Activated CD4-positive, alpha-beta memory T cell treated with anti-CD3 and anti-CD28 coated beads, Interleukin-2, amount 10 ng/mL, durations not matched to agents 7 days and 5 days (primary cell): Measurements from ENCODE around the gene SLC39A8. TPM values are rescaled to one million over a fixed set of nuclear protein-coding genes. Genes with fewer than 3 reads are reported as not detected.

ENCODE experiments used
- CTCF ChIA-PET: fragments of 350-600 bp; sonication (Branson Sonifier 250); formaldehyde crosslinking; loops from one replicate; lab custom pipeline; 2021; ENCODE audit warnings: antibody characterized with exemption, inconsistent platforms; lab: Charles Lee
- POLR2A ChIA-PET: fragments of 350-600 bp; sonication (Branson Sonifier 250); formaldehyde crosslinking; loops from one replicate; lab custom pipeline; 2021; ENCODE audit warnings: antibody characterized with exemption; lab: Charles Lee
- DNase-seq: peaks from one replicate; pipeline ENCODE4 v3.0.0-alpha.2; 2020
- H3K27ac Mint-ChIP-seq: one replicate; pipeline ENCODE4 v1.8.0; 2021; ENCODE audit warnings: mild to moderate bottlenecking, mixed read lengths
- H3K27me3 Mint-ChIP-seq: one replicate; pipeline ENCODE4 v1.8.0; 2021; ENCODE audit warnings: mixed read lengths
- H3K36me3 Mint-ChIP-seq: one replicate; pipeline ENCODE4 v1.8.0; 2021; ENCODE audit warnings: low read depth, mixed read lengths
- H3K4me1 Mint-ChIP-seq: one replicate; pipeline ENCODE4 v1.8.0; 2021; ENCODE audit warnings: mixed read lengths
- H3K4me3 Mint-ChIP-seq: one replicate; pipeline ENCODE4 v1.8.0; 2021; ENCODE audit warnings: mild to moderate bottlenecking, mixed read lengths
- H3K9me3 Mint-ChIP-seq: one replicate; pipeline ENCODE4 v1.8.0; 2021; ENCODE audit warnings: mixed read lengths
- total RNA-seq, 2 experiments: library from RNA; stranded (reverse); gene quantifications; one replicate each; pipeline ENCODE4 v1.2.3, GENCODE V29; 2021

Gene SLC39A8
- total RNA-seq, 2 experiments from 2014 or later: 101 to 103 TPM

- DNase-seq: no peak
- H3K4me3 Mint-ChIP-seq: no peak overlapping the region
- H3K4me1 Mint-ChIP-seq: peaks cover 10% of the 10 kb centered on the region
- no peaks in the 10 kb centered on the region for H3K27me3 Mint-ChIP-seq
- ChIA-PET CTCF (no interaction called here), POLR2A (no interaction called here)
- H3K9me3 Mint-ChIP-seq: no peaks in the 10 kb centered on the region
- H3K27ac Mint-ChIP-seq: no peak overlapping the region
- peaks cover 57% of the 10 kb centered on the region for H3K36me3 Mint-ChIP-seq
These were observed 32.9 kb downstream of the SLC39A8 start for GRCh38 chr4:102312417-102312816.

- ChIA-PET CTCF (interaction anchor here (2.6 kb wide), 1 partner anchor 12 kb away, joined by 9 read pairs; no protein-coding TSS in a partner anchor), POLR2A (no interaction called here)
- H3K27ac Mint-ChIP-seq: no peak overlapping the region
- H3K27me3 Mint-ChIP-seq: no peaks in the 10 kb centered on the region
- peaks cover 10% of the 10 kb centered on the region for H3K4me1 Mint-ChIP-seq
- DNase-seq: no peak
- no peaks in the 10 kb centered on the region for H3K9me3 Mint-ChIP-seq
- no peak overlapping the region for H3K4me3 Mint-ChIP-seq
- H3K36me3 Mint-ChIP-seq: peaks cover 52% of the 10 kb centered on the region
These were observed 33.4 kb downstream of the SLC39A8 start for GRCh38 chr4:102311912-102312311.

- no peaks in the 10 kb centered on the region for H3K9me3 Mint-ChIP-seq
These were observed 33.9 kb downstream of the SLC39A8 start for GRCh38 chr4:102311407-102311806.

GRCh38 chr4:102308032-102308799 is 37.1 kb downstream of the SLC39A8 start:
- Mint-ChIP-seq H3K27me3 (no peaks in the 10 kb centered on the region), H3K4me1 (peaks cover 12% of the 10 kb centered on the region), H3K36me3 (peaks cover 51% of the 10 kb centered on the region), H3K27ac (no peak overlapping the region), H3K4me3 (no peak overlapping the region), H3K9me3 (no peaks in the 10 kb centered on the region)
- ChIA-PET CTCF (interaction anchor here (0.6 to 1.3 kb wide), 3 partner anchors 8 to 975 kb away, joined by 3 to 10 read pairs (median 4); no protein-coding TSS in a partner anchor), POLR2A (no interaction called here)
- DNase-seq: no peak

More at GRCh38 chr4:102311407-102311806, 33.9 kb downstream of the SLC39A8 start:
- Mint-ChIP-seq H3K4me1 (peaks cover 12% of the 10 kb centered on the region), H3K36me3 (peaks cover 52% of the 10 kb centered on the region), H3K27ac (no peak overlapping the region), H3K27me3 (no peaks in the 10 kb centered on the region), H3K4me3 (no peak overlapping the region)
- DNase-seq: no peak
- ChIA-PET POLR2A (no interaction called here), CTCF (interaction anchor here (2.6 kb wide), 1 partner anchor 12 kb away, joined by 9 read pairs; no protein-coding TSS in a partner anchor)

GRCh38 chr4:102305666-102306065 is 39.6 kb downstream of the SLC39A8 start:
- Mint-ChIP-seq H3K27ac (no peak overlapping the region), H3K4me1 (peaks cover 12% of the 10 kb centered on the region), H3K9me3 (no peaks in the 10 kb centered on the region), H3K27me3 (no peaks in the 10 kb centered on the region), H3K4me3 (no peak overlapping the region), H3K36me3 (peaks cover 51% of the 10 kb centered on the region)
- ChIA-PET POLR2A (no interaction called here), CTCF (no interaction called here)
- DNase-seq: no peak

GRCh38 chr4:102302762-102303161 is 42.5 kb downstream of the SLC39A8 start:
- ChIA-PET CTCF (interaction anchor here (1.3 kb wide), 1 partner anchor 38 kb away, joined by 3 read pairs; no protein-coding TSS in a partner anchor), POLR2A (no interaction called here)
- Mint-ChIP-seq H3K27ac (no peak overlapping the region), H3K4me3 (no peak overlapping the region), H3K4me1 (peaks cover 4% of the 10 kb centered on the region), H3K27me3 (no peaks in the 10 kb centered on the region), H3K36me3 (peaks cover 36% of the 10 kb centered on the region), H3K9me3 (no peaks in the 10 kb centered on the region)
- no peak for DNase-seq

GRCh38 chr4:102301167-102301566 is 44.1 kb downstream of the SLC39A8 start:
- Mint-ChIP-seq H3K36me3 (peaks cover 47% of the 10 kb centered on the region), H3K4me1 (peaks cover 1% of the 10 kb centered on the region), H3K27ac (no peak overlapping the region), H3K9me3 (no peaks in the 10 kb centered on the region), H3K27me3 (no peaks in the 10 kb centered on the region), H3K4me3 (no peak overlapping the region)
- ChIA-PET POLR2A (interaction anchor here (1.4 kb wide), 1 partner anchor 44 kb away, joined by 4 read pairs; the partner anchor contains the start of gene SLC39A8), CTCF (interaction anchor here (0.8 to 1.3 kb wide), 3 partner anchors 9 to 40 kb away, joined by 3 to 4 read pairs (median 3); no protein-coding TSS in a partner anchor)
- DNase-seq: no peak

- Mint-ChIP-seq H3K4me3 (no peak overlapping the region), H3K4me1 (peaks cover 1% of the 10 kb centered on the region), H3K9me3 (no peaks in the 10 kb centered on the region), H3K27me3 (no peaks in the 10 kb centered on the region), H3K36me3 (peaks cover 43% of the 10 kb centered on the region), H3K27ac (no peak overlapping the region)
- ChIA-PET POLR2A (interaction anchor here (0.9 to 1.0 kb wide), 2 partner anchors 39 to 131 kb away, joined by 3 read pairs; no protein-coding TSS in a partner anchor), CTCF (interaction anchor here (0.5 to 1.6 kb wide), 10 partner anchors 9 to 1680 kb away, joined by 3 to 9 read pairs (median 4); no protein-coding TSS in a partner anchor)
- DNase-seq: peak; percentile 33
These were observed 45.8 kb downstream of the SLC39A8 start for GRCh38 chr4:102299354-102300107.

- peaks cover 43% of the 10 kb centered on the region for H3K36me3 Mint-ChIP-seq
- no peak overlapping the region for H3K27ac Mint-ChIP-seq
- no peak overlapping the region for H3K4me3 Mint-ChIP-seq
- ChIA-PET CTCF (no interaction called here), POLR2A (no interaction called here)
- no peaks in the 10 kb centered on the region for H3K27me3 Mint-ChIP-seq
- DNase-seq: no peak
- peaks cover 1% of the 10 kb centered on the region for H3K4me1 Mint-ChIP-seq
- no peaks in the 10 kb centered on the region for H3K9me3 Mint-ChIP-seq
These were observed 46.6 kb downstream of the SLC39A8 start for GRCh38 chr4:102298716-102299115.

GRCh38 chr4:102295153-102295862 is 50.0 kb downstream of the SLC39A8 start:
- ChIA-PET POLR2A (no interaction called here), CTCF (no interaction called here)
- Mint-ChIP-seq H3K4me1 (peaks cover 1% of the 10 kb centered on the region), H3K27me3 (no peaks in the 10 kb centered on the region), H3K9me3 (no peaks in the 10 kb centered on the region), H3K4me3 (no peak overlapping the region), H3K36me3 (peaks cover 58% of the 10 kb centered on the region), H3K27ac (no peak overlapping the region)
- DNase-seq: no peak

- no peak overlapping the region for H3K4me3 Mint-ChIP-seq
- no peaks in the 10 kb centered on the region for H3K4me1 Mint-ChIP-seq
- ChIA-PET CTCF (interaction anchor here (0.9 to 1.2 kb wide), 2 partner anchors 11 to 31 kb away, joined by 3 to 4 read pairs; no protein-coding TSS in a partner anchor), POLR2A (no interaction called here)
- H3K9me3 Mint-ChIP-seq: no peaks in the 10 kb centered on the region
- no peaks in the 10 kb centered on the region for H3K27me3 Mint-ChIP-seq
- DNase-seq: no peak
- no peak overlapping the region for H3K27ac Mint-ChIP-seq
- H3K36me3 Mint-ChIP-seq: peaks cover 53% of the 10 kb centered on the region
These were observed 56.8 kb downstream of the SLC39A8 start for GRCh38 chr4:102288497-102288896.

- no peaks in the 10 kb centered on the region for H3K9me3 Mint-ChIP-seq
- peaks cover 48% of the 10 kb centered on the region for H3K36me3 Mint-ChIP-seq
- ChIA-PET POLR2A (no interaction called here), CTCF (no interaction called here)
- H3K4me1 Mint-ChIP-seq: peaks cover 2% of the 10 kb centered on the region
- no peak overlapping the region for H3K27ac Mint-ChIP-seq
- DNase-seq: no peak
- no peak overlapping the region for H3K4me3 Mint-ChIP-seq
- H3K27me3 Mint-ChIP-seq: no peaks in the 10 kb centered on the region
These were observed 59.5 kb downstream of the SLC39A8 start for GRCh38 chr4:102285831-102286230.
